HTR-8/SVneo (cell line): ENCODE results near the gene MFAP1.
"Not testable (repeated sequence)": the region's sequence is repeated elsewhere in the genome, so short reads cannot be mapped to it uniquely, and the experiment has no call there.

Source experiments
- DNase-seq: peaks from one replicate; pipeline ENCODE4 v3.0.0; 2011; ENCODE audit warnings: low spot score, mixed read lengths; ENCODE audit not compliant: insufficient read length
- FAIRE-seq: peaks from 2 replicates; lab custom pipeline; 2011; peaks lifted over from hg19 to GRCh38; lab: Jason Lieb, UNC

The MFAP1 gene

GRCh38 chr15:43824302-43825246, at the start of gene MFAP1:
Gene MFAP1 (minus strand): TSS chr15:43824690. CDS start chr15:43824569, 121 bp downstream.
- peak; percentile 95 for DNase-seq
- FAIRE-seq: peak; percentile 59

GRCh38 chr15:43873651-43874050, 49.2 kb upstream of the MFAP1 start:
- no peak for DNase-seq
- FAIRE-seq: no peak

GRCh38 chr15:43872416-43873020, 48.0 kb upstream of the MFAP1 start:
- DNase-seq (peak; percentile 51), FAIRE-seq (no peak)

- FAIRE-seq (no peak), DNase-seq (no peak)
Measured at GRCh38 chr15:43871835-43872234, 47.3 kb upstream of the MFAP1 start.

- FAIRE-seq: no peak
Measured at GRCh38 chr15:43868406-43868805, 43.9 kb upstream of the MFAP1 start.

GRCh38 chr15:43867096-43867495, 42.6 kb upstream of the MFAP1 start:
- DNase-seq: no peak
- FAIRE-seq: no peak

More at GRCh38 chr15:43868406-43868805, 43.9 kb upstream of the MFAP1 start:
- DNase-seq: no peak

- not testable (repeated sequence) for FAIRE-seq, DNase-seq
Measured at GRCh38 chr15:43866636-43867035, 42.1 kb upstream of the MFAP1 start.

GRCh38 chr15:43859546-43859945, 35.1 kb upstream of the MFAP1 start:
- no peak for FAIRE-seq
- DNase-seq: no peak

- no peak for DNase-seq
- FAIRE-seq: no peak
Measured at GRCh38 chr15:43854801-43855200, 30.3 kb upstream of the MFAP1 start.

- FAIRE-seq (no peak), DNase-seq (no peak)
Measured at GRCh38 chr15:43852607-43853006, 28.1 kb upstream of the MFAP1 start.

- FAIRE-seq (no peak), DNase-seq (no peak)
Measured at GRCh38 chr15:43851251-43851650, 26.8 kb upstream of the MFAP1 start.

- no peak for FAIRE-seq
- DNase-seq: no peak
Measured at GRCh38 chr15:43845421-43845820, 20.9 kb upstream of the MFAP1 start.

- not testable (repeated sequence) for FAIRE-seq, DNase-seq
Measured at GRCh38 chr15:43832485-43832884, 8.0 kb upstream of the MFAP1 start.

- not testable (repeated sequence) for DNase-seq, FAIRE-seq
Measured at GRCh38 chr15:43831519-43832052, 7.1 kb upstream of the MFAP1 start.

- FAIRE-seq: not testable (repeated sequence)
Measured at GRCh38 chr15:43830691-43831275, 6.3 kb upstream of the MFAP1 start.

GRCh38 chr15:43829951-43830540, 5.6 kb upstream of the MFAP1 start:
- FAIRE-seq, DNase-seq: not testable (repeated sequence)

More at GRCh38 chr15:43830691-43831275, 6.3 kb upstream of the MFAP1 start:
- DNase-seq: not testable (repeated sequence)

- DNase-seq (no peak), FAIRE-seq (no peak)
Measured at GRCh38 chr15:43828061-43828657, 3.7 kb upstream of the MFAP1 start.

GRCh38 chr15:43826508-43827341, 2.2 kb upstream of the MFAP1 start, which contains the start of gene WDR76:
Gene WDR76 (plus strand): TSS chr15:43827002. CDS start chr15:43827033, 31 bp downstream.
- FAIRE-seq: no peak

GRCh38 chr15:43826029-43826507, 1.6 kb upstream of the MFAP1 start:
- no peak for DNase-seq
- FAIRE-seq: no peak

More at GRCh38 chr15:43826508-43827341, 2.2 kb upstream of the MFAP1 start, which contains the start of gene WDR76:
- peak; percentile 81 for DNase-seq
